HG02852 (cell line): ENCODE measurements around the gene GART.
"Not testable (repeated sequence)": the region's sequence is repeated elsewhere in the genome, so short reads cannot be mapped to it uniquely, and the experiment has no call there.

Experiments
- ATAC-seq: cut with Tn5 transposase; IDR thresholded peaks from one replicate; pipeline ENCODE4 v1.9.1; 2021; ENCODE audit warnings: mild to moderate bottlenecking, moderate library complexity; ENCODE audit not compliant: unreplicated experiment

Gene GART

DNA sequence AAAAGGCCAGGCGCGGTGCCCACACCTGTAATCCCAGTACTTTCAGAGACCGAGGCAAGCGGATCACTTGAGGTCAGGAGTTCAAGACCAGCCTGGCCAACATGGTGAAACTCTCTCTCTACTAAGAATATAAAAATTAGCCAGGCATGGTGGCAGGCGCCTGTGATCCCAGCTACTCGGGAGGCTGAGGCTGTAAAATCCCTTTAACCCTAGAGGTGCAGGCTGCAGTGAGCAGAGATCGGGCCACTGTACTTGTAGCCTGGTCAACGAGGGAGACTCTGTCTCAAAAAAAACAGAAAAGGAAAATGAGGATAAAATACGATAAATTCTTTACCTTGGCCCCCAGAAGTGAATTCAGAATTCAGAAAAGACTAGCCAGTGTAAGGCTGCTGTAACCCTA is 63.7 kb downstream of the GART start:
- no peak for ATAC-seq

DNA sequence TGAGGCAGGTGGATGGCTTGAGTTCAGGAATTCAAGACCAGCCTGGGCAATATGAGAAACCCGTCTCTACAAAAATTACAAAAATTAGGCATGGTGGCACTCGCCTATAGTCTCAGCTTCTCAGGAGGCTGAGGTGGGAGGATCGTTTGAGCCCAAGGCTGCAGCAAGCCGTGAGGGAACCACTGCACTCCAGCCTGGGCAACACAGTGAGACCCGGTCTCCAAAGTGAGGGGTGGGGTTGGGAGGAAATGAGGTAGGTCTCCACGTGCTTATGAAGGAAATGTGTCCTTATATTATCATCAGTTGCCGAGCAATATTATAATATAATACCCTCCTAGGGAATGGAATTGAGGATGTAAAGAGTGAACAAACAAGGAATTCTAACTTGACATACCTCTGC is 64.9 kb downstream of the GART start:
- no peak for ATAC-seq

DNA sequence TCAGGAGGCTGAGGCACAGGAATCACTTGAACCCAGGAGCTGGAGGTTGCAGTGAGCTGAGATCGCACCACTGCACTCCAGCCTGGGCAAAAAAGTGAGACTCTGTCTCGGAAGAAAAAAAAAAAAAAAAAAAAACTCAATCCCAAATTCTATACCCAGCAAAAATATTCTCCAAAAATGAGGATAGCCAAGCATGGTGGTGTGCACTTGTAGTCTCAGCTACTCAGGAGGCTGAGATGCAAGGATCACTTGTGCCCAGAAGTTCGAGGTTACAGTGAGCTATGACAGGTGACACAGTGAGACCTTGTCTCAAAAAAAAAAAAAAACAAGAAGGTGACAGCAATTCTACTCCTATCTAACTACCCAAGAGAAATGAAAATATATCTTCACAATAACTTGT is 68.6 kb downstream of the GART start:
- no peak for ATAC-seq

DNA sequence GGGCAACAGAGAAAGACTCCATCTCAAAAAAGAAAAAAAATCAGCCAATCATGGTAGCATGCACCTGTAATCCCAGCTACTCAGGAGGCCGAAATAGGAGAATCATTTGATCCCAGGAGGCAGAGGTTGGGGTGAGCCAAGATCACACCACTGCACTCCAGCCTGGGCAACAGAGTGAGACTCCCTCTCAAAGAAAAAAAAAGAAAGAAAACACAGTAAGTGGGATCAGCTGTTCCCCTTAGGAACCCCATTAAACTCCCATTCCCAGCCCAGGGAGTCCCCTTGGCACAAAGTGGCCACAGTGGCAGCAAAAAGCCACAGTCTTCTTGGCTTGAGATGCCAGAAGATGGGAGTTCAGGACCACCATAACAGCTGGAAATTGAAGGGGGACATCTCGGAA is 71.2 kb downstream of the GART start:
- no peak for ATAC-seq

DNA sequence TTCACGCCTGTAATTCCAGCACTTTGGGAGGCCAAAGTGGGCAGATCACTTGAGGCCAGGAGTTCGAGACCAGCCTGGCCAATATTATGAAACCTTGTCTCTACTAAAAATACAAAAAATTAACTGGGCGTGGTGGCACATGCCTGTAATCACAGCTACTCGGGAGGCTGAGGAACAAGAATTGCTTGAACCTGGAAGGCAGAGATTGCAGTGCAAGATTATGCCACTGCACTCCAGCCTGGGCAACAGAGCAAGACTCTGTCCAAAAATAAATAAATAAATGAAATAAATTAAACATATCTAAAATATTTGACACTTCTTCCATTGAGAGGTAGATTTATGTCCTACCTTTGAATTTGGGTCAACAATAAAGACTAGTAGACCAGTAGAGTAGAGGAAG is 72.7 kb downstream of the GART start:
- not testable (repeated sequence) for ATAC-seq

DNA sequence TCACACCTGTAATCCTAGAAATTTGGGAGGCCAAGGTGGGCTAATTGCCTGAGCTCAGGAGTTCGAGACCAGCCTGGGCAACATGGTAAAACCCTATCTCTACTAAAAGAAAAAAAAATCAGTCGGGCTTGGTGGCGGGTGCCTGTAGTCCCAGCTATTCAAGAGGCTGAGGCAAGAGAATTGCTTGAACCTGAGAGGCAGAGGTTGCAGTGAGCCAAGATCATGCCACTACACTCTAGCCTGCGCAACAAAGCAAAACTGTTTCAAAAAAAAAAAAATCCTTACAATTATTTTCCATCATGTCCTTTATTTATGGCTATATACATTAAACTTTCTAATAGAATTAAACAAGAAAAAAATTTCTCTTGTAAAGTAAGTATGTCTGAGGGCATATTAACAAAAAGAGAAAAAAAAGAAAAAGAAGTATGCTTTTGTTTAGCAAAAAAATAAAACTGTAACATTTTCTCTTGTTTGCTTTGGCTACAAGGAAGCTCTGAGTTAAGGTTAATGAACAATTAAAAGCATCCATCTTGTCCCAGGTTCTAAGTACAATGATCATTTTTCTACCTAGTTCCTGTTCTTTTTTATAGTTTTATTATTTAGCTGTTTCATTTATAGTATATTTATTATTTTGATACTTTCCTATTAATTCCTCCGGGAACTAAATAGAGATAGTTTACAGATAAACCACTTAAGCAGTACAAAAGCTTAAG is 80.2 kb downstream of the GART start:
- ATAC-seq = no peak

DNA sequence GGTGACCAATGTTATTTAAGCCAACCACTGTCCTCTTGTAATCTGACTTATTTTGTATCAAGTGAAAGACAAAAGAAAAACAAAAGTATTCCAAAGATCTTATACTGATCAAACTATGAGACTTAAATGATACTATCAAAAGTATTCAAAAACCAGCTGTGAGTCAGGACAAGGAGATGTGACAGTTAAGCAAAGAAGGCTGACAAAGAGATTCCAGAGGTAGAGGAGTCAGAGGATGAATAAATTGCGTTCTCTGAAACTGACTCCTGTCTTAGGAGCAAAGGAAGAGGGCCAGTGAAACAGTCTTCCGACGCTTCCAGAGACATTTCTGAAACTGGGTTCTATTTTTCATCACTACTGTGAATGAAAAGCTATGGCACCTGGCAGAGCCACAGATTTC is 83.1 kb downstream of the GART start:
- ATAC-seq = no peak

DNA sequence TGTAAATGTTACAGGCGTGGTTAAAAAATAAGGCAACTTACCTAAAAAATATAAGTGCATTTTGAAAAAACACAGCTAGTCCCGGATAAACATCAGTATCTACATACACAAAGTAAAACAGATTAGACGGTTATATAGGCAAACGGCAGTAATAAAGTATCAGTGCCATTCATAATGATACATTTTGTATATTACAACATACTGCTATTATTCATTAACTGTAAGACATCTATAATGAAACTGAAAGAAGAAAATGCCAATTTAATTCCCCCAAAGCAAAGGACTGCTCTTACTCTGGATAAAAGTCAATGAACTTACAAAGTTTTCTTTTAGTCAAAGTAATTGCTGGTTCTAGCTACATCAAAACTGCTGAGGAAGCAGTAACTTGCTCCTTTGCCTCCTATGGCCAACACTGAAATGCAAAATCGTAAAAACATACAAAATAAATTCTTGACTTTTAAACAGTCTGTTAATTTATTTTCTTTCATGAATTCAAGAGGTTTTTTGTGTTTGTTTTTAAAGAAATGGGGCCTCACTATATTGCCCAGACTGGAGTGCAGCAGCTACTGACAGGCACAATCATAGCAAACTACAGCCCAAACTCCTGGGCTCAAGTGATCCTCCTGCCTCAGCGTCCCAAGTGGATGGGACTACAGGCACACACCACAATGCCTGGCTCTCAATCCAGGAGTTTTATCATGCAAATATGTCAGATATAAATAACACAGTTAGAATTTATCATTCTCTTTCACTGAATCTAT is 86.1 kb downstream of the GART start:
- no peak for ATAC-seq
